Measurements from ENCODE around the gene TNFAIP6.

GRCh38 chr2:151367571-151367970 is 10.2 kb downstream of the TNFAIP6 start:
- TF ChIP-seq CTCF (IDR thresholded peaks at IDR 0.05; ENCODE audit: insufficient read depth, low read length) (no peak), POLR2AphosphoS5 (IDR thresholded peaks at IDR 0.05; ENCODE audit: low read depth) (no peak)
